Measurements from ENCODE around the gene POLR2F.

The POLR2F gene

DNA sequence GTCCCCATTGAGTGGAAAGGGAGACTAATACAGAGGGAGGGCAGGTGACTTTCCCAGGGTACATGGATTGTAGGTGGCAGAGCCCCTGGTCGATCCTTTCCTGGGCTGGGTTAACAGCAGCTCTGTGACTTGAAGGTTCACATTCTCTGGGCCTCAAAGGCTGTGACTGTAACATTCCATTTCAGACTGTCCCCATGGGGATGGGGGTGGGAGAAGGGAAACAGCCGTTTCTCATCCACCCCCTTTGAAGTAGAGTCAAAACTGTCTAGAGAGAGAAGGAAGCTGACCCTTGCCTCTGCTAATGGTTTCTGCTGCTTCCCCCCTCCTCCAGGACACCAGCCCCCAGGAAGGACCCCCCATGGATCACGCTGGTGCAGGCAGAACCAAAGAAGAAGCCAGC lies 28.2 kb upstream of the POLR2F start:
- TF ChIP-seq TAF1 (IDR thresholded peaks at IDR 0.05; ENCODE audit: low read depth) = no peak
- TF ChIP-seq, protein P1, sequence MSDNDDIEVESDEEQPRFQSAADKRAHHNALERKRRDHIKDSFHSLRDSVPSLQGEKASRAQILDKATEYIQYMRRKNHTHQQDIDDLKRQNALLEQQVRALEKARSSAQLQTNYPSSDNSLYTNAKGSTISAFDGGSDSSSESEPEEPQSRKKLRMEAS (IDR thresholded peaks at IDR 0.05) = no peak
- no peak for TF ChIP-seq FOXM1 (IDR thresholded peaks at IDR 0.05; ENCODE audit: borderline replicate concordance, low read depth)
- no peak for TF ChIP-seq EP300 (IDR thresholded peaks at IDR 0.05; ENCODE audit: borderline replicate concordance)
- TF ChIP-seq, protein P2, sequence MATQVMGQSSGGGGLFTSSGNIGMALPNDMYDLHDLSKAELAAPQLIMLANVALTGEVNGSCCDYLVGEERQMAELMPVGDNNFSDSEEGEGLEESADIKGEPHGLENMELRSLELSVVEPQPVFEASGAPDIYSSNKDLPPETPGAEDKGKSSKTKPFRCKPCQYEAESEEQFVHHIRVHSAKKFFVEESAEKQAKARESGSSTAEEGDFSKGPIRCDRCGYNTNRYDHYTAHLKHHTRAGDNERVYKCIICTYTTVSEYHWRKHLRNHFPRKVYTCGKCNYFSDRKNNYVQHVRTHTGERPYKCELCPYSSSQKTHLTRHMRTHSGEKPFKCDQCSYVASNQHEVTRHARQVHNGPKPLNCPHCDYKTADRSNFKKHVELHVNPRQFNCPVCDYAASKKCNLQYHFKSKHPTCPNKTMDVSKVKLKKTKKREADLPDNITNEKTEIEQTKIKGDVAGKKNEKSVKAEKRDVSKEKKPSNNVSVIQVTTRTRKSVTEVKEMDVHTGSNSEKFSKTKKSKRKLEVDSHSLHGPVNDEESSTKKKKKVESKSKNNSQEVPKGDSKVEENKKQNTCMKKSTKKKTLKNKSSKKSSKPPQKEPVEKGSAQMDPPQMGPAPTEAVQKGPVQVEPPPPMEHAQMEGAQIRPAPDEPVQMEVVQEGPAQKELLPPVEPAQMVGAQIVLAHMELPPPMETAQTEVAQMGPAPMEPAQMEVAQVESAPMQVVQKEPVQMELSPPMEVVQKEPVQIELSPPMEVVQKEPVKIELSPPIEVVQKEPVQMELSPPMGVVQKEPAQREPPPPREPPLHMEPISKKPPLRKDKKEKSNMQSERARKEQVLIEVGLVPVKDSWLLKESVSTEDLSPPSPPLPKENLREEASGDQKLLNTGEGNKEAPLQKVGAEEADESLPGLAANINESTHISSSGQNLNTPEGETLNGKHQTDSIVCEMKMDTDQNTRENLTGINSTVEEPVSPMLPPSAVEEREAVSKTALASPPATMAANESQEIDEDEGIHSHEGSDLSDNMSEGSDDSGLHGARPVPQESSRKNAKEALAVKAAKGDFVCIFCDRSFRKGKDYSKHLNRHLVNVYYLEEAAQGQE (IDR thresholded peaks at IDR 0.05; ENCODE audit: low read depth) = no peak

DNA sequence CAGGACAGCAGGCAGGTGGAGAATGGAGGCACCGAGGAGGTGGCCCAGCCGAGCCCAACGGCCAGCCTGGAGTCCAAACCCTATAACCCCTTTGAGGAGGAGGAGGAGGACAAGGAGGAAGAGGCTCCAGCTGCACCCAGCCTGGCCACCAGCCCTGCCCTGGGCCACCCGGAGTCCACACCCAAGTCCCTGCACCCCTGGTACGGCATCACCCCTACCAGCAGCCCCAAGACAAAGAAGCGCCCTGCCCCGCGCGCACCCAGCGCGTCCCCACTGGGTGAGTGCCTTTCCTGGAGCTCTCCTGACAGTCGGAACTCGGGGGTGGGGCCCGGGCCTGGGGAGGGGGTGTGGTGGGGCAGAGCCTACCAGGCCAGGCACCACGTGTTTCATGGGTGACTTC lies 27.7 kb upstream of the POLR2F start:
- TF ChIP-seq, protein P2 (IDR thresholded peaks at IDR 0.05; ENCODE audit: low read depth) = no peak
- TF ChIP-seq CEBPB (IDR thresholded peaks at IDR 0.05) (no peak), EGR1 (IDR thresholded peaks at IDR 0.05) (no peak), FOXM1 (IDR thresholded peaks at IDR 0.05; ENCODE audit: borderline replicate concordance, low read depth) (no peak)

DNA sequence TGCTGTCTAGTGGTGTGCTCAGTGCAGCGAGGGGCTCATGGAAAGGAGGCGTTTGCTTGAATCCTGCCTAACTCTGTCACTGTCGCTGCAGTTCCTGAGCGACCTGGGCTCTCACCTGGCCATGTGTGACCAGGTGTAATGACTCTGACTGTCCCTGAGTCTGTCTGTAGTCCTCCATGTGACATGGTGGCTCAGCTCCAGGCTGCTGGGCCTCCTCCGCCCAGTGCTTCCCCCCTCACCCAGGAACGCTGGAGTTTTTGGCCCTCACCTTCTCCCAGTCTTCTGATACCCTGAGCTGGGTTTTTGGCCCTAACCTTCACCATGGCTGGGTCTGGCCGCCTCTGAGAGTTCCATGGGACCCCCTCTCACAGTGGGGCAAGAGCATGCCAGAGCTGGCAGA lies 27.1 kb upstream of the POLR2F start:
- TF ChIP-seq TAF1 (IDR thresholded peaks at IDR 0.05; ENCODE audit: low read depth) (no peak), RAD21 (IDR thresholded peaks at IDR 0.05; ENCODE audit: low read depth) (no peak), TEAD4 (IDR thresholded peaks at IDR 0.05) (no peak), YY1 (IDR thresholded peaks at IDR 0.05; ENCODE audit: low read depth) (no peak), FOXM1 (IDR thresholded peaks at IDR 0.05; ENCODE audit: borderline replicate concordance, low read depth) (no peak), EP300 (IDR thresholded peaks at IDR 0.05; ENCODE audit: borderline replicate concordance) (no peak), NFIC (IDR thresholded peaks at IDR 0.05) (no peak), EGR1 (IDR thresholded peaks at IDR 0.05) (no peak), TCF12 (IDR thresholded peaks at IDR 0.05; ENCODE audit: low read depth) (no peak)
- TF ChIP-seq, protein P3, sequence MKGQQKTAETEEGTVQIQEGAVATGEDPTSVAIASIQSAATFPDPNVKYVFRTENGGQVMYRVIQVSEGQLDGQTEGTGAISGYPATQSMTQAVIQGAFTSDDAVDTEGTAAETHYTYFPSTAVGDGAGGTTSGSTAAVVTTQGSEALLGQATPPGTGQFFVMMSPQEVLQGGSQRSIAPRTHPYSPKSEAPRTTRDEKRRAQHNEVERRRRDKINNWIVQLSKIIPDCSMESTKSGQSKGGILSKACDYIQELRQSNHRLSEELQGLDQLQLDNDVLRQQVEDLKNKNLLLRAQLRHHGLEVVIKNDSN (IDR thresholded peaks at IDR 0.05) = no peak
- TF ChIP-seq, protein P2 (IDR thresholded peaks at IDR 0.05; ENCODE audit: low read depth) = no peak
- TF ChIP-seq, protein P1 (IDR thresholded peaks at IDR 0.05) = no peak

DNA sequence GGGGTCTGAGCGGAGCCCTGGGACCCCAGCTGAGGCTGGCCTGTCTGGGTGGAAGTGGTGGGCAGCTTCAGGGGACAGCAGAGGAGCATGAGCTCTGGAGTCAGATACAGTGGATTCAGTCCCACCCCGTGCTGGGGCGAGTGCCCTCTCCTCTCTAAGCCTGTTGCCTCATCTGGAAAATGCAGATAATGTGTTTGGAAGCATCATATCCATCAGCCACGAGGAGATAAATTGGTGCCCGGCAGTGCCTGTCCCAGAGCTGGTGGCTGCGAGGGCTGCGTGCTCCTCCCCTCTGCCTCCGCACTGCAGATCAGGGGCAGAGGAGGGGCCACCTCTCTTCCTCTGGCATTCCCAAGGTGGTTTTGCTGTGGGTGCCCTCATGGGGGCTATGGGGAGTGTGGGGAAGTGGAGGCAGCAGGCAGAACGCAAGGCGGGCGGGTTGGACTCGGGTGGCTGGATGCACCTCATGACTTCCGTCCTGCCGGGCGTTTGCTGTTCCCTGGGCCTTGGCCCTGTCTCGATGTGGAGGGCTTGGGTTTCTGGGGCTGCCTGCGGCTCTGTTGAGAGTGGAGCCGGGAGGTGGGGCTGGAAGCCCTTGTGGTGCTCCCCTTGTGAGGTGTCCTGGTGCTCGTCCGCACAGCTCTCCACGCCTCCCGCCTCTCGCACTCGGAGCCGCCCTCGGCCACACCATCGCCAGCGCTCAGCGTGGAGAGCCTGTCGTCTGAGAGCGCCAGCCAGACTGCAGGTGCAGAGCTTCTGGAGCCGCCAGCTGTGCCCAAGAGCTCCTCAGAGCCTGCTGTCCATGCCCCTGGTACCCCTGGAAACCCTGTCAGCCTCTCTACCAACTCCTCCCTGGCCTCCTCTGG lies 26.5 kb upstream of the POLR2F start:
- TF ChIP-seq FOXM1 (IDR thresholded peaks at IDR 0.05; ENCODE audit: borderline replicate concordance, low read depth) (no peak), CEBPB (IDR thresholded peaks at IDR 0.05) (no peak), TAF1 (IDR thresholded peaks at IDR 0.05; ENCODE audit: low read depth) (no peak), EP300 (IDR thresholded peaks at IDR 0.05; ENCODE audit: borderline replicate concordance) (no peak), ZBTB7A (IDR thresholded peaks at IDR 0.05; ENCODE audit: low read depth) (no peak), RAD21 (IDR thresholded peaks at IDR 0.05; ENCODE audit: low read depth) (no peak), EGR1 (IDR thresholded peaks at IDR 0.05) (no peak), NFIC (IDR thresholded peaks at IDR 0.05) (no peak), TEAD4 (IDR thresholded peaks at IDR 0.05) (no peak), TCF12 (IDR thresholded peaks at IDR 0.05; ENCODE audit: low read depth) (no peak)
- TF ChIP-seq, protein P1 (IDR thresholded peaks at IDR 0.05) = no peak
- TF ChIP-seq, protein P3 (IDR thresholded peaks at IDR 0.05) = no peak

Data from Ishikawa (cell line).